Endothelial cell of umbilical vein (primary cell): Measurements from ENCODE around the gene RNASEH2B. TPM values are rescaled to one million over a fixed set of nuclear protein-coding genes. Genes with fewer than 3 reads are reported as not detected.

Source experiments
- BruUV-seq: library from RNA; stranded (reverse); fragments of 400-500 nt; replicated peaks from 2 replicates; lab custom pipeline; 2021; lab: Mats Ljungman, UMichigan
- CTCF ChIA-PET: fragments of 300-600, 350-600 bp; sonication (Branson Sonifier 250); formaldehyde crosslinking; loops from one replicate; lab custom pipeline; 2021; ENCODE audit warnings: antibody characterized with exemption, inconsistent platforms; lab: Charles Lee
- POLR2A ChIA-PET: fragments of 300-600, 350-600 bp; sonication (Branson Sonifier 250); formaldehyde crosslinking; loops from one replicate; lab custom pipeline; 2021; ENCODE audit warnings: antibody characterized with exemption, inconsistent platforms; lab: Charles Lee
- DNase-seq: peaks from one replicate; pipeline ENCODE4 v3.0.0-alpha.2; 2011; ENCODE audit warnings: low read depth, low spot score
- FAIRE-seq: peaks from 2 replicates; lab custom pipeline; 2011; peaks lifted over from hg19 to GRCh38; lab: Jason Lieb, UNC
- H2AFZ ChIP-seq: 2 replicates; pipeline ENCODE4 v1.6.0; 2012; ENCODE audit warnings: low read depth, low read length, control low read depth, inconsistent platforms
- H3K27ac ChIP-seq: 2 replicates; pipeline ENCODE4 v1.5.1; 2011; ENCODE audit warnings: low read depth, mild to moderate bottlenecking, control low read depth, low read length, moderate library complexity; ENCODE audit not compliant: insufficient read depth
- H3K27me3 ChIP-seq, 2 experiments: 2 replicates each; pipeline versions ENCODE4 v1.6.0 to v1.6.1; 2011; ENCODE audit warnings: low read length in 2 of 2, mixed read lengths in 1 of 2; ENCODE audit not compliant: control insufficient read depth in 2 of 2, insufficient read depth in 2 of 2
- H3K36me3 ChIP-seq, 2 experiments: 2 replicates in 1 of 2; 3 replicates in 1 of 2; pipeline ENCODE4 v1.5.1; 2011; ENCODE audit warnings: low read length in 2 of 2, mild to moderate bottlenecking in 1 of 2, moderate library complexity in 1 of 2; ENCODE audit not compliant: control insufficient read depth in 2 of 2, insufficient read depth in 2 of 2; ENCODE audit errors: extremely low read depth in 1 of 2
- H3K4me1 ChIP-seq: 3 replicates; pipeline ENCODE4 v1.5.1; 2011; ENCODE audit warnings: mild to moderate bottlenecking, low read length; ENCODE audit not compliant: control insufficient read depth, insufficient read depth; ENCODE audit errors: extremely low read depth
- H3K4me2 ChIP-seq: 2 replicates; pipeline ENCODE4 v1.6.1; 2011; ENCODE audit warnings: low read length, control low read depth, mixed read lengths; ENCODE audit not compliant: insufficient read depth
- H3K4me3 ChIP-seq, 3 experiments: fragments of 200-600 bp in 1 of 3; sonication (generic), shearing (Covaris generic) in 1 of 3; replicated peaks in 1 of 3; 2 replicates each; pipeline ENCODE4 v1.5.1; 2011 to 2016; ENCODE audit warnings: control low read depth in 3 of 3, low read length in 3 of 3, mild to moderate bottlenecking in 2 of 3, inconsistent platforms in 1 of 3, low read depth in 1 of 3, moderate library complexity in 1 of 3; ENCODE audit not compliant: insufficient read depth in 1 of 3
- H3K79me2 ChIP-seq: 2 replicates; pipeline ENCODE4 v1.6.0; 2012; ENCODE audit warnings: low read length, inconsistent platforms; ENCODE audit not compliant: control insufficient read depth, insufficient read depth
- H3K9ac ChIP-seq: replicated peaks from 2 replicates; pipeline ENCODE3; 2011; ENCODE audit warnings: low read length, control low read depth; ENCODE audit not compliant: insufficient read depth; ENCODE audit errors: extremely low read depth
- H3K9me1 ChIP-seq: replicated peaks from 3 replicates; pipeline ENCODE4 v1.6.0; 2011; ENCODE audit warnings: mild to moderate bottlenecking, low read length; ENCODE audit not compliant: control insufficient read depth, insufficient read depth; ENCODE audit errors: extremely low read depth
- H3K9me3 ChIP-seq: replicated peaks from 2 replicates; pipeline ENCODE4 v1.5.1; 2012; ENCODE audit warnings: low read length, inconsistent platforms; ENCODE audit not compliant: control insufficient read depth, insufficient read depth
- H4K20me1 ChIP-seq: replicated peaks from 2 replicates; pipeline ENCODE3; 2011; ENCODE audit warnings: mild to moderate bottlenecking, low read length; ENCODE audit not compliant: control insufficient read depth, insufficient read depth; ENCODE audit errors: extremely low read depth
- CTCF ChIP-seq, 2 donors: IDR thresholded peaks; 1 replicate in 1 of 2; 2 replicates in 1 of 2; pipeline ENCODE4 v1.5.1; 2011; ENCODE audit warnings: low read length in 2 of 2, mild to moderate bottlenecking in 2 of 2, moderate library complexity in 2 of 2, control low read depth in 1 of 2, inconsistent platforms in 1 of 2, low read depth in 1 of 2; ENCODE audit not compliant: insufficient read depth in 1 of 2; ENCODE audit errors: extremely low read depth in 1 of 2
- EZH2 ChIP-seq: IDR thresholded peaks from 2 replicates; pipeline ENCODE4 v1.6.1; 2012; ENCODE audit warnings: borderline replicate concordance, low read depth, mild to moderate bottlenecking, moderate library complexity, low read length, inconsistent platforms; ENCODE audit not compliant: severe bottlenecking
- FOS ChIP-seq: IDR thresholded peaks from 2 replicates; pipeline ENCODE4 v1.6.1; 2011; ENCODE audit warnings: mild to moderate bottlenecking, low read length, moderate library complexity, borderline replicate concordance; ENCODE audit not compliant: insufficient read depth
- GATA2 ChIP-seq: IDR thresholded peaks from 2 replicates; pipeline ENCODE4 v1.7.0; 2011; ENCODE audit warnings: low read depth, mild to moderate bottlenecking, moderate library complexity, mixed read lengths, low read length; ENCODE audit not compliant: insufficient read length, insufficient read depth
- JUN ChIP-seq: IDR thresholded peaks from 2 replicates; pipeline ENCODE4 v1.6.1; 2011; ENCODE audit warnings: borderline replicate concordance, low read depth; ENCODE audit not compliant: insufficient read length, insufficient read depth
- MAX ChIP-seq: IDR thresholded peaks from 2 replicates; pipeline ENCODE4 v1.6.1; 2011; ENCODE audit not compliant: insufficient read depth, insufficient read length
- MYC ChIP-seq: IDR thresholded peaks from one replicate; pipeline ENCODE4 v1.6.1; 2011; ENCODE audit warnings: mild to moderate bottlenecking, low read depth, low read length
- POLR2A ChIP-seq: IDR thresholded peaks from 2 replicates; pipeline ENCODE4 v1.6.1; 2012; ENCODE audit warnings: low read depth, mild to moderate bottlenecking, control low read depth, low read length
- POLR2AphosphoS5 ChIP-seq: IDR thresholded peaks from 2 replicates; pipeline ENCODE4 v1.6.1; 2012; ENCODE audit warnings: low read depth, mild to moderate bottlenecking, control low read depth, low read length, moderate library complexity; ENCODE audit not compliant: insufficient read depth
- dilution Hi-C: fragments of 300-500 bp; cut with MboI; formaldehyde crosslinking; loops from one replicate; pipeline ENCODE4 v1.15.0; 2019; ENCODE audit warnings: low sequenced_read_pairs; ENCODE audit not compliant: extremely low pct_ligation_motif_present
- intact Hi-C: fragments of 100-400 bp; cut with micrococcal nuclease; formaldehyde crosslinking; loops from one replicate; pipeline ENCODE4 v1.10.0; 2022
- polyA plus RNA-seq, 4 experiments: library from polyadenylated mRNA; depleted of rRNA in 3 of 4; stranded (reverse) in 3 of 4; unstranded in 1 of 4; fragments of >200 nt; gene quantifications; 2 replicates each; pipeline versions ENCODE4 v1.2.1 to v1.2.3, GENCODE V29; 2011 to 2012; ENCODE audit warnings: missing spikeins in 1 of 4
- total RNA-seq: library from RNA; stranded (reverse); gene quantifications from 2 replicates; pipeline ENCODE4 v1.2.3, GENCODE V29; 2021

Gene RNASEH2B
- total and polyA plus RNA-seq, 2 donors (not counting 3 experiments of a cell fraction or from before 2014, with no cell fraction given): 8.9 to 25.1 TPM

GRCh38 chr13:50924025-50924424 lies 14.4 kb downstream of the RNASEH2B start:
- no peaks in the 10 kb centered on the region for H3K36me3 ChIP-seq
- peaks cover 10% of the 10 kb centered on the region for H3K79me2 ChIP-seq
- dilution Hi-C loops: no loop called here
- H3K9me3 ChIP-seq: no peaks in the 10 kb centered on the region
- intact Hi-C loops: no loop called here
- ChIA-PET POLR2A (no interaction called here), CTCF (interaction anchor here (0.7 kb wide), 1 partner anchor 11 kb away, joined by 3 read pairs; no protein-coding TSS in a partner anchor)
- FAIRE-seq (no peak), DNase-seq (no peak)
- H2AFZ ChIP-seq: no peak overlapping the region
- no peak overlapping the region for H3K27ac ChIP-seq
- H3K4me1 ChIP-seq: no peaks in the 10 kb centered on the region
- no peak overlapping the region for H3K9ac ChIP-seq
- BruUV-seq: no TSS peak
- no peak overlapping the region for H3K4me3 ChIP-seq
- TF ChIP-seq CTCF (IDR thresholded peaks at IDR 0.05; ENCODE audit: extremely low read depth in 1 of 2, insufficient read depth in 1 of 2, low read depth in 1 of 2, low read length in 2 of 2) (no peak), FOS (no peak), EZH2 (no peak), POLR2AphosphoS5 (no peak), POLR2A (no peak), JUN (no peak), MAX (no peak), GATA2 (no peak), MYC (no peak)
- no peaks in the 10 kb centered on the region for H3K9me1 ChIP-seq
- no peaks in the 10 kb centered on the region for H4K20me1 ChIP-seq
- no peak overlapping the region for H3K4me2 ChIP-seq
- H3K27me3 ChIP-seq: no peaks in the 10 kb centered on the region
